ENCODE data around the gene ZNF549.

DNA sequence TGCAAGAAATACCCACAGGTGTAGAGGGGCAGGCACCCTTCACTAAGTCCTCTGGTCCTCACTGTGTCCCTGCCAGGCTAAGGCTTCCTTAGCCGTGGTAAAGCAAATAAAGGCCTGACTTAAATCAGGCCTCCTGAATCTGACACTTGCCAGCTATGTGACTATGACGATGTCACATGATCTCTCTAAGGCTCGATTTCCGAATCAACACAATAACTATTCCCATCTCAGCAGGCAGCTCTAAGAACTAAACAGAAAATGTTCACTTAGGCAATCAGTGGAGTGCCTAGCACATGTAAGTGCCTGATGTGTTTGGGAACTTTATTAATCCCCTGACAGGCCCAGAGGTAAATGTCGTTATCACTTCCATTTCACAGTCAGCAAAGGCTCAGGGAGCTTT is 30.5 kb downstream of the ZNF549 start:
- TF ChIP-seq CTCF (IDR thresholded peaks at IDR 0.05) (no peak), POLR2A (IDR thresholded peaks at IDR 0.05) (no peak)

Measured in heart left ventricle (tissue), 13 donors.